Mucosa of stomach (tissue), 1 donor: Measurements from ENCODE around the gene GRM8.

Source experiments
- H3K27me3 ChIP-seq: one replicate; pipeline ENCODE4 v1.7.0; 2013; ENCODE audit warnings: mild to moderate bottlenecking, low read length; ENCODE audit not compliant: control insufficient read depth, insufficient read depth
- H3K36me3 ChIP-seq: one replicate; pipeline ENCODE4 v1.7.0; 2013; ENCODE audit warnings: low read length; ENCODE audit not compliant: control insufficient read depth, insufficient read depth
- H3K4me1 ChIP-seq: one replicate; pipeline ENCODE4 v1.7.0; 2013; ENCODE audit warnings: mild to moderate bottlenecking, low read length; ENCODE audit not compliant: control insufficient read depth, insufficient read depth
- H3K4me3 ChIP-seq: one replicate; pipeline ENCODE4 v1.7.0; 2013; ENCODE audit warnings: low read length
- H3K9ac ChIP-seq: one replicate; pipeline ENCODE4 v1.7.0; 2013; ENCODE audit warnings: mild to moderate bottlenecking, low read length, moderate library complexity
- H3K9me3 ChIP-seq: one replicate; pipeline ENCODE4 v1.7.0; 2013; ENCODE audit warnings: mild to moderate bottlenecking, low read length, moderate library complexity; ENCODE audit not compliant: control insufficient read depth
- donor health status: Pancreatic carcinoma.

Gene GRM8

GRCh38 chr7:126657599-126658358 is 595.0 kb downstream of the GRM8 start:
- H3K27me3 ChIP-seq = no peaks in the 10 kb centered on the region
- no peak overlapping the region for H3K9ac ChIP-seq
- no peaks in the 10 kb centered on the region for H3K4me1 ChIP-seq
- no peak overlapping the region for H3K4me3 ChIP-seq
- H3K9me3 ChIP-seq = no peaks in the 10 kb centered on the region
- no peaks in the 10 kb centered on the region for H3K36me3 ChIP-seq

GRCh38 chr7:126657137-126657536 is 595.6 kb downstream of the GRM8 start:
- H3K36me3 ChIP-seq = no peaks in the 10 kb centered on the region
- no peaks in the 10 kb centered on the region for H3K27me3 ChIP-seq
- no peaks in the 10 kb centered on the region for H3K4me1 ChIP-seq
- H3K9ac ChIP-seq = no peak overlapping the region
- H3K4me3 ChIP-seq = no peak overlapping the region
- H3K9me3 ChIP-seq = no peaks in the 10 kb centered on the region

- no peaks in the 10 kb centered on the region for H3K4me1 ChIP-seq
- no peak overlapping the region for H3K4me3 ChIP-seq
- no peaks in the 10 kb centered on the region for H3K36me3 ChIP-seq
- H3K9ac ChIP-seq = no peak overlapping the region
- no peaks in the 10 kb centered on the region for H3K9me3 ChIP-seq
- no peaks in the 10 kb centered on the region for H3K27me3 ChIP-seq
Observed at GRCh38 chr7:126656165-126656564, 596.6 kb downstream of the GRM8 start.

GRCh38 chr7:126637538-126637937 is 615.2 kb downstream of the GRM8 start:
- H3K36me3 ChIP-seq = no peaks in the 10 kb centered on the region
- no peak overlapping the region for H3K9ac ChIP-seq
- no peaks in the 10 kb centered on the region for H3K4me1 ChIP-seq

GRCh38 chr7:126635545-126635944 is 617.2 kb downstream of the GRM8 start:
- Histone ChIP-seq H3K9ac (no peak overlapping the region), H3K4me3 (no peak overlapping the region), H3K36me3 (no peaks in the 10 kb centered on the region), H3K27me3 (no peaks in the 10 kb centered on the region), H3K9me3 (no peaks in the 10 kb centered on the region), H3K4me1 (no peaks in the 10 kb centered on the region)

More at GRCh38 chr7:126637538-126637937, 615.2 kb downstream of the GRM8 start:
- Histone ChIP-seq H3K9me3 (no peaks in the 10 kb centered on the region), H3K4me3 (no peak overlapping the region), H3K27me3 (no peaks in the 10 kb centered on the region)

GRCh38 chr7:126608339-126608776 is 644.4 kb downstream of the GRM8 start:
- no peaks in the 10 kb centered on the region for H3K9me3 ChIP-seq
- no peaks in the 10 kb centered on the region for H3K4me1 ChIP-seq
- no peaks in the 10 kb centered on the region for H3K27me3 ChIP-seq
- H3K36me3 ChIP-seq = no peaks in the 10 kb centered on the region
- no peak overlapping the region for H3K9ac ChIP-seq
- no peak overlapping the region for H3K4me3 ChIP-seq

- Histone ChIP-seq H3K27me3 (no peaks in the 10 kb centered on the region), H3K4me3 (no peak overlapping the region), H3K36me3 (no peaks in the 10 kb centered on the region), H3K9me3 (no peaks in the 10 kb centered on the region), H3K9ac (no peak overlapping the region), H3K4me1 (no peaks in the 10 kb centered on the region)
Observed at GRCh38 chr7:126606331-126606730, 646.4 kb downstream of the GRM8 start.

- no peak overlapping the region for H3K4me3 ChIP-seq
- no peaks in the 10 kb centered on the region for H3K4me1 ChIP-seq
- H3K9me3 ChIP-seq = no peaks in the 10 kb centered on the region
- no peak overlapping the region for H3K9ac ChIP-seq
- H3K27me3 ChIP-seq = no peaks in the 10 kb centered on the region
- no peaks in the 10 kb centered on the region for H3K36me3 ChIP-seq
Observed at GRCh38 chr7:126605553-126605952, 647.2 kb downstream of the GRM8 start.

GRCh38 chr7:126605056-126605455 is 647.7 kb downstream of the GRM8 start:
- Histone ChIP-seq H3K9me3 (no peaks in the 10 kb centered on the region), H3K27me3 (no peaks in the 10 kb centered on the region), H3K9ac (no peak overlapping the region), H3K4me3 (no peak overlapping the region), H3K36me3 (no peaks in the 10 kb centered on the region), H3K4me1 (no peaks in the 10 kb centered on the region)

GRCh38 chr7:126589068-126589684 is 663.6 kb downstream of the GRM8 start:
- Histone ChIP-seq H3K36me3 (no peaks in the 10 kb centered on the region), H3K9ac (no peak overlapping the region), H3K4me3 (no peak overlapping the region), H3K27me3 (no peaks in the 10 kb centered on the region), H3K4me1 (no peaks in the 10 kb centered on the region), H3K9me3 (no peaks in the 10 kb centered on the region)

- no peaks in the 10 kb centered on the region for H3K9me3 ChIP-seq
- no peak overlapping the region for H3K9ac ChIP-seq
- H3K36me3 ChIP-seq = no peaks in the 10 kb centered on the region
- H3K4me1 ChIP-seq = no peaks in the 10 kb centered on the region
- no peaks in the 10 kb centered on the region for H3K27me3 ChIP-seq
- no peak overlapping the region for H3K4me3 ChIP-seq
Observed at GRCh38 chr7:126578338-126578737, 674.4 kb downstream of the GRM8 start.

GRCh38 chr7:126574276-126575250 is 678.2 kb downstream of the GRM8 start:
- Histone ChIP-seq H3K9me3 (no peaks in the 10 kb centered on the region), H3K27me3 (no peaks in the 10 kb centered on the region), H3K9ac (no peak overlapping the region), H3K36me3 (no peaks in the 10 kb centered on the region), H3K4me1 (no peaks in the 10 kb centered on the region), H3K4me3 (no peak overlapping the region)
